AG09319 (cell line): Measurements from ENCODE around the gene NDUFA5.
"Not testable (repeated sequence)": the region's sequence is repeated elsewhere in the genome, so short reads cannot be mapped to it uniquely, and the experiment has no call there.

Experiments used
- DNase-seq: peaks from one replicate; pipeline ENCODE4 v3.0.0-alpha.2; 2010; ENCODE audit warnings: low read depth; ENCODE audit errors: extremely low read depth
- TF ChIP-seq, protein P1 (sequence below): IDR thresholded peaks from 2 replicates; pipeline ENCODE4 v1.5.1; 2011; ENCODE audit warnings: low read depth, mild to moderate bottlenecking, inconsistent platforms, low read length, moderate library complexity

NDUFA5 gene

DNA sequence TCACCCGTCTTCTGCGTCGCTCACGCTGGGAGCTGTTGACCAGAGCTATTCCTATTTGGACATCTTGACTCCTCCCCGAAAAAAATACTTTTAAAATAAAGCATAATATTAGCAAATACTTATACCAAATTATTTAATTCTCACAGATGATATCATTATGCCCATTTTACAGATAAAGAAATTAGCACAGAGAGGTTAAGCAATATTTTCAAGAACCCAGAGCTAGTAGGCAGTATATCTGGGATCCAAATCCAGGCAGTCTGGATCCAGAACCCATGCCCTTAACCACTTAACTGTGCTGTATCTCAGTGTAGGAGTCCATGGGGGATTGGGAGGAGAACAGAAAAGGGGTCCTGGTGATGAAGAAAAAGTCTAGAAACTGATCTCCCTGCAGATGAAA lies 29.4 kb downstream of the NDUFA5 start:
- no peak for DNase-seq
- TF ChIP-seq, protein P1, sequence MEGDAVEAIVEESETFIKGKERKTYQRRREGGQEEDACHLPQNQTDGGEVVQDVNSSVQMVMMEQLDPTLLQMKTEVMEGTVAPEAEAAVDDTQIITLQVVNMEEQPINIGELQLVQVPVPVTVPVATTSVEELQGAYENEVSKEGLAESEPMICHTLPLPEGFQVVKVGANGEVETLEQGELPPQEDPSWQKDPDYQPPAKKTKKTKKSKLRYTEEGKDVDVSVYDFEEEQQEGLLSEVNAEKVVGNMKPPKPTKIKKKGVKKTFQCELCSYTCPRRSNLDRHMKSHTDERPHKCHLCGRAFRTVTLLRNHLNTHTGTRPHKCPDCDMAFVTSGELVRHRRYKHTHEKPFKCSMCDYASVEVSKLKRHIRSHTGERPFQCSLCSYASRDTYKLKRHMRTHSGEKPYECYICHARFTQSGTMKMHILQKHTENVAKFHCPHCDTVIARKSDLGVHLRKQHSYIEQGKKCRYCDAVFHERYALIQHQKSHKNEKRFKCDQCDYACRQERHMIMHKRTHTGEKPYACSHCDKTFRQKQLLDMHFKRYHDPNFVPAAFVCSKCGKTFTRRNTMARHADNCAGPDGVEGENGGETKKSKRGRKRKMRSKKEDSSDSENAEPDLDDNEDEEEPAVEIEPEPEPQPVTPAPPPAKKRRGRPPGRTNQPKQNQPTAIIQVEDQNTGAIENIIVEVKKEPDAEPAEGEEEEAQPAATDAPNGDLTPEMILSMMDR, result no peak

DNA sequence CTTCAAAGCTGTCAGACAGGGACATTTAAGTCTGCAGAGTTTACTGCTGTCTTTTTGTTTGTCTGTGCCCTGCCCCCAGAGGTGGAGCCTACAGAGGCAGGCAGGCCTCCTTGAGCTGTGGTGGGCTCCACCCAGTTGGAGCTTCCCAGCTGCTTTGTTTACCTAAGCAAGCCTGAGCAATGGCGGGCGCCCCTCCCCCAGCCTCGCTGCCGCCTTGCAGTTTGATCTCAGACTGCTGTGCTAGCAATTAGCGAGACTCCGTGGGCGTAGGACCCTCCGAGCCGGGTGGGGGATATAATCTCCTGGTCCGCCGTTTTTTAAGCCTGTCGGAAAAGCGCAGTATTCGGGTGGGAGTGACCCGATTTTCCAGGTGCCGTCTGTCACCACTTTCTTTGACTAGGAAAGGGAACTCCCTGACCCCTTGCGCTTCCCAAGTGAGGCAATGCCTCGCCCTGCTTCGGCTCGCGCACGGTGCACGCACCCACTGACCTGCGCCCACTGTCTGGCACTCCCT lies 29.8 kb downstream of the NDUFA5 start:
- DNase-seq, result not testable (repeated sequence)

DNA sequence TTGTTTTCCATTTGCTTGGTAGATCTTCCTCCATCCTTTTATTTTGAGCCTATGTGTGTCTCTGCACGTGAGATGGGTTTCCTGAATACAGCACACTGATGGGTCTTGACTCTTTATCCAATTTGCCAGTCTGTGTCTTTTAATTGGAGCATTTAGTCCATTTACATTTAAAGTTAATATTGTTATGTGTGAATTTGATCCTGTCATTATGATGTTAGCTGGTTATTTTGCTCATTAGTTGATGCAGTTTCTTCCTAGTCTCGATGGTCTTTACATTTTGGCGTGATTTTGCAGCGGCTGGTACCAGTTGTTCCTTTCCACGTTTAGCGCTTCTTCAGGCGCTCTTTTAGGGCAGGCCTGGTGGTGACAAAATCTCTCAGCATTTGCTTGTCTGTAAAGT lies 31.1 kb downstream of the NDUFA5 start:
- DNase-seq, result not testable (repeated sequence)

DNA sequence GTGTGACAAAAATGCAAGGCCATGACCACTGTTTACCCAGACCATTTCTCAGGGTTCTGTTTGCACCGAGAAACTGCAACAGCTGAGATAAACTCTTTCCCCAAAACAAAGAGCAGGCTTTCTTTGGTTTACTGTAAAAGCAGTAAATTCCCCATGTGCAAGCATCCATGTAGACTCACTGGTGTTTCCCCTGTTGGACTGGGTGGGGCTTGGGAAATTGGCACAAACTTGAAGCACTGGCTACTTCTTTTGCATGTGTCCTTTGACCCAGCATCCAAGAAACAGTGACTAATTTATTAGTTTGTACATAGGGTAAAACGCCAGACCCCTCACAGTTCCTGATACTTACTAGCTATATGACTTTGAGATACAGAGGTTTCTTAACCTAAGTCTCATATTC lies 35.6 kb downstream of the NDUFA5 start:
- TF ChIP-seq, protein P1, result no peak
- no peak for DNase-seq

DNA sequence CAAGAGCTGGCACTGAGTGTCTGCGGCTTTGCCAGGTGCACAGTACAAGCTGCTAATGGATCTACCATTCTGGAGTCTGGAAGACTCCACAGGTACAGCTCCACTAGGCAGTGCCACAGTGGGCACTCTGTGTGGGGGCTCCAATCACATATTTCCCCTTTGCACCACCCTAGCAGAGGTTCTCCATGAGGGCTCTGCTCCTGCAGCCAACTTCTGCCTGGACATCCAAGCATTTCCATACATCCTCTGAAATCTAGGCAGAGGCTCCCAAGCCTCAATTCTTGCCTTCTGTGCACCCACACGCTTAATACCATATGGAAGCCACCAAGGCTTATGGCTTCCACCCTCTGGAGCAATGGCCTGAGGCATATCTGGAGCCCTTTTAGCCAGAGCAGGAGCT lies 52.4 kb downstream of the NDUFA5 start:
- TF ChIP-seq, protein P1, result no peak

DNA sequence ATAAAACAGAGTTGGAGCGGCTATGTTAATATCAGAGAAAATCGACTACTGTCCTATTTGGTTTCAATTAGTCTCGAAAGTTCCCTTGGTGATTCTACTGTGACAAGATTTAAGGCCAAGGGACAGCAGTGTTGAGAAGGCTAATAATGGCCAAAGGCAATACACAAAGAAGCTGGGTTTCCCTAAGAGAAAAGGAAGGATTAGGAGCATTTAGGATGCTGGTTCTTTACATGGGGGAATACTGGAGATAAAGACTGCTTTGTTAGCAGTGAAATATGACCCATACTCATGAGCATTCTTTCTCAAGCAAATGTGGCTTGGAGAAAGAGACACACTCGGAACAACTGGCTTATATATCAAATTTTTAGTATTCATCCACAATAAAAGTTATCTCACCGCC lies 55.4 kb downstream of the NDUFA5 start:
- no peak for DNase-seq
- TF ChIP-seq, protein P1, result no peak

More for the DNA sequence above, 52.4 kb downstream of the NDUFA5 start:
- no peak for DNase-seq

DNA sequence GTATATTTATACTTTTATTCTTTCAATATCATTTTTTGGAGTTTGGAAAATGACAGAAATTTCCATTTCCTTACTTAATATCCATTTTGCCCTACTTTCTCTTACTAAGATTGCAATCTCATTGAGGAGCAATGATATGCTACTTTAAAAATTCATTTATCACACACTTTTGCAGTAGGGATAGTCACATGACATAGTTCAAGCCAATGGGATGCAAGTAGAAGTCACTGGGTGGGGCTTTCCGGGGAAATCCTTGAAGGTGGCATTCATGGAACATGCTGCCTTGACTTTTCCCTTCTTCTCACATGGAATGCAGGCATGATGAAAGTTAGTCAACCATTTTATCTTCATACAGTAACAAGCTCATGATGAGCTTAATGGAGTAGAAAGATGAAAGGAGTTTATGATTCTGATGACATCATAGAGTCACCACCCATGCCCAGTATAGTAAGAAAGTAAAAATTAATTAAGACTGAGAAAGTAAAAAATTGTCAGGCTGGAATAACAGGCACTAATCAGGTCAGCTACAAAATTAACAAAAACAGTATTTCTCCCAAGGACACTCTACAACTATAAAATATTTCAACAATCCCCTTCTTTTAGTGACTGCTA lies 56.6 kb downstream of the NDUFA5 start:
- TF ChIP-seq, protein P1, result no peak
- DNase-seq, result no peak

DNA sequence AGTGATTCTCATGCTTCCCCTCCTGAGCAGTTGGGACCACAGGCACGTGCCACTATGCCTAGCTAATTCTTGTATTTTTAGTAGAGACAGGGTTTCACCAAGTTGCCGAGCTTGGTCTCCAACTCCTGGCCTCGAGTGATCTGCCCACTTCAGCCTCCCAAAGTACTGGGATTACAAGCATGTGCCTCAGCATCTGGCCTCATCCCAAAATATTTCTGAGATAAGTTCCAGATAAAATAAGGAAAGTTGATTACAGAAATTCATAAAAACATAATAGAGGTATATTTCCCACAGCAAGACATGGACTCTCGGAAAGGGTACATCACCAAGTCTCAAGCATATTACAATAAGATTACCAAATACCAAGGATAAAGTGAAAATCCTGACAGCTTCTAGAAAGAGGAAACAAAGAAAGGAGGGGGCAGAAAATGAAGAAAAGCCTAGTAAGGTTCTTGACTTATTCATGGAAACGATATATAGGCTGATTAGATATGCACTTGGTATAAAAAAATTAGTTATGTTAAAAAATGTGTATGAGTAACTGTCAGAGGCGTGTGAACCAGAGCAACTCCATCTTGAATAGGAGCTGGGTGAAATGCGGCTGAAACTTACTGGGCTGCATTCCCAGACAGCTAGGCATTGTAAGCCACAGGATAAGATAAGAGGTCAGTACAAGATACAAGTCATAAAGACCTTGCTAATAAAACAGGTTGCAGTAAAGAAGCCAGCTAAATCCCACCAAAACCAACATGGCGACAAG lies 58.2 kb downstream of the NDUFA5 start:
- TF ChIP-seq, protein P1, result no peak
- no peak for DNase-seq
